PFSK-1 (cell line): Measurements from ENCODE around the gene RABL3.

Experiments
- POLR2AphosphoS5 ChIP-seq: IDR thresholded peaks from 2 replicates; pipeline ENCODE4 v1.6.1; 2012; ENCODE audit warnings: low read depth, mild to moderate bottlenecking, control low read depth, low read length, moderate library complexity
- REST ChIP-seq, 2 experiments: IDR thresholded peaks; 2 replicates each; pipeline versions ENCODE4 v1.6.1 to v1.8.0; 2011 to 2012; ENCODE audit warnings: low read depth in 2 of 2, low read length in 2 of 2, control low read depth in 1 of 2, inconsistent platforms in 1 of 2, mild to moderate bottlenecking in 1 of 2, moderate library complexity in 1 of 2; ENCODE audit not compliant: insufficient read depth in 1 of 2
- SIN3A ChIP-seq: IDR thresholded peaks from 2 replicates; pipeline ENCODE4 v1.6.1; 2012; ENCODE audit warnings: mild to moderate bottlenecking, low read length, moderate library complexity, borderline replicate concordance; ENCODE audit not compliant: insufficient read depth

- TF ChIP-seq POLR2AphosphoS5 (no peak), SIN3A (no peak), REST (IDR thresholded peaks at IDR 0.05; ENCODE audit: insufficient read depth in 1 of 2, low read depth in 2 of 2, low read length in 2 of 2) (no peak)
Measured at GRCh38 chr3:120645083-120645845, 97.1 kb downstream of the RABL3 start.
